RWPE1 (cell line): ENCODE measurements around the gene GAPVD1.

Experiments used
- CTCF ChIA-PET: fragments of 350-600 bp; sonication (Branson Sonifier 250); formaldehyde crosslinking; extraction: SDS; loops from one replicate; lab custom pipeline; 2021; lab: Yijun Ruan, JAX
- POLR2A ChIA-PET: fragments of 400-600 bp; formaldehyde crosslinking; extraction: SDS; loops from one replicate; lab custom pipeline; 2020; ENCODE audit warnings: antibody characterized with exemption; ENCODE audit not compliant: low non-redundant PET; lab: Yijun Ruan, JAX
- DNase-seq: peaks from one replicate; pipeline ENCODE4 v3.0.0; 2012; ENCODE audit warnings: low spot score
- H3K27ac ChIP-seq: fragments of 450-650 bp; 2 replicates; pipeline ENCODE4 v1.5.1; 2017
- TF ChIP-seq, protein P1 (sequence below): fragments of 450-650 bp; conservative IDR thresholded peaks from 2 replicates; pipeline ENCODE4 v1.5.1; 2017; ENCODE audit warnings: low read depth, mild to moderate bottlenecking

Gene GAPVD1

GRCh38 chr9:125407974-125408900, 146.6 kb downstream of the GAPVD1 start:
- DNase-seq = peak; percentile 95
- ChIA-PET POLR2A (interaction anchor here (0.6 kb wide), 1 partner anchor 761 kb away, joined by 4 read pairs; no protein-coding TSS in a partner anchor), CTCF (interaction anchor here (0.5 to 2.3 kb wide), 36 partner anchors 9 to 1150 kb away, joined by 3 to 18 read pairs (median 4); no protein-coding TSS in a partner anchor)
- TF ChIP-seq, protein P1, sequence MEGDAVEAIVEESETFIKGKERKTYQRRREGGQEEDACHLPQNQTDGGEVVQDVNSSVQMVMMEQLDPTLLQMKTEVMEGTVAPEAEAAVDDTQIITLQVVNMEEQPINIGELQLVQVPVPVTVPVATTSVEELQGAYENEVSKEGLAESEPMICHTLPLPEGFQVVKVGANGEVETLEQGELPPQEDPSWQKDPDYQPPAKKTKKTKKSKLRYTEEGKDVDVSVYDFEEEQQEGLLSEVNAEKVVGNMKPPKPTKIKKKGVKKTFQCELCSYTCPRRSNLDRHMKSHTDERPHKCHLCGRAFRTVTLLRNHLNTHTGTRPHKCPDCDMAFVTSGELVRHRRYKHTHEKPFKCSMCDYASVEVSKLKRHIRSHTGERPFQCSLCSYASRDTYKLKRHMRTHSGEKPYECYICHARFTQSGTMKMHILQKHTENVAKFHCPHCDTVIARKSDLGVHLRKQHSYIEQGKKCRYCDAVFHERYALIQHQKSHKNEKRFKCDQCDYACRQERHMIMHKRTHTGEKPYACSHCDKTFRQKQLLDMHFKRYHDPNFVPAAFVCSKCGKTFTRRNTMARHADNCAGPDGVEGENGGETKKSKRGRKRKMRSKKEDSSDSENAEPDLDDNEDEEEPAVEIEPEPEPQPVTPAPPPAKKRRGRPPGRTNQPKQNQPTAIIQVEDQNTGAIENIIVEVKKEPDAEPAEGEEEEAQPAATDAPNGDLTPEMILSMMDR = peak; percentile 98
- H3K27ac ChIP-seq = no peak overlapping the region

GRCh38 chr9:125409217-125409636, 147.6 kb downstream of the GAPVD1 start:
- CTCF ChIA-PET = interaction anchor here (0.5 to 2.3 kb wide), 5 partner anchors 143 to 1011 kb away, joined by 3 to 18 read pairs (median 4); no protein-coding TSS in a partner anchor
- TF ChIP-seq, protein P1 = no peak
- DNase-seq = peak; percentile 37
- POLR2A ChIA-PET = no interaction called here
- no peak overlapping the region for H3K27ac ChIP-seq

DNA sequence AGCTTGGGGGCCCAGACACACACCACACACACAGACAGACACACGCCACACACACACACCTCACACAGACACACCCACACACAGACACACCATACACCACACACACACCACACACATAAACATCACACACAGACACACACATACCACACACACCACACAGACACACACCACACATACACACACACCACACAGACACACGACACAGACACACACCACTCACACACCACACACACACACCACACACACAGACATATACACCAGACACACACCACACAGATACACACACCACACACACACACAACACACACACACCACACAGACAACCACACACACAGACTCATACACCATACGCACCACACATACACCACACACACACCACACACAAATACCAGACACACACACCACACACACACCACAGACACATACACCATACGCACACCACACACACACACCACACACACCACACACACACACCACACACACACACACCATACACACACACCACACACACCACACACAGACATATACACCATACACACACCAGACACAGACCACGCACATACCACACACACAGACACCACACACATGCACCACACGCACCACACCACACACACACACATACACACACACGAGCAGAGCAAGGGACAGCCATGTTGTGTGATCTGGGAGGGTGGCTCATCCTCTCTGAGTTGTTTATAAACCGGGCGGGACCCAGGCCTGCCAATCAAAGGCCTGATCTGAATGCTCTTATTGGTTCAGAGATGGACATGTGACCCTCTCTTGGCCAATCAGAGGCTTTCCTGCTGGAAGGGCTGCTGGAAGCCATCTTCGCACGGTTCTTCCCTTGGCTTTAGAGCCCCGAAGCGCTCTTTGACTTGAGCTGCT, 148.3 kb downstream of the GAPVD1 start:
- CTCF ChIA-PET = interaction anchor here (0.5 to 2.3 kb wide), 3 partner anchors 142 to 989 kb away, joined by 3 to 18 read pairs (median 3); no protein-coding TSS in a partner anchor
- DNase-seq = peak; percentile 86
- no peak overlapping the region for H3K27ac ChIP-seq

DNA sequence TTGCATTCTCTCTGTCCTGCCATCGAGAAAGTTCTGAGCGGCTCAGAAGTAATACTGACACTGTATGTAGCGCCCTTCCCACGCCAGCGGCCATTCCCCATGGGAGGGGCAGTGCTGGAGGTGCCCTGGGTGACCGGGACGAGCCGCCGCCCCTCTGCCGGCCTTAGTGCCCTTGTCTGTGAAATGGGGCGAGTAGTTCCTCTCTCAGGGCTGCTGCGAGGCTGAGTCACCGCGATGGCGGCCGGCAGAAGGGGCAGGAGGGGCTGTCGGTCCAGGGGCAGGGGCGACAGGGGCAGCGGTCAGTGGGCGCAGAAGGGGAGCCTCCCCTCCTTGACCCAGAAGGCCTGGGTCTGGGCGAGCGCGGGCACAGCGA, 148.9 kb downstream of the GAPVD1 start:
- TF ChIP-seq, protein P1 = no peak
- POLR2A ChIA-PET = no interaction called here
- DNase-seq = no peak
- CTCF ChIA-PET = interaction anchor here (0.5 to 1.2 kb wide), 3 partner anchors 419 to 1081 kb away, joined by 3 read pairs; no protein-coding TSS in a partner anchor
- H3K27ac ChIP-seq = no peak overlapping the region

More for the DNA sequence above, 148.3 kb downstream of the GAPVD1 start:
- TF ChIP-seq, protein P1 = no peak
- POLR2A ChIA-PET = no interaction called here

DNA sequence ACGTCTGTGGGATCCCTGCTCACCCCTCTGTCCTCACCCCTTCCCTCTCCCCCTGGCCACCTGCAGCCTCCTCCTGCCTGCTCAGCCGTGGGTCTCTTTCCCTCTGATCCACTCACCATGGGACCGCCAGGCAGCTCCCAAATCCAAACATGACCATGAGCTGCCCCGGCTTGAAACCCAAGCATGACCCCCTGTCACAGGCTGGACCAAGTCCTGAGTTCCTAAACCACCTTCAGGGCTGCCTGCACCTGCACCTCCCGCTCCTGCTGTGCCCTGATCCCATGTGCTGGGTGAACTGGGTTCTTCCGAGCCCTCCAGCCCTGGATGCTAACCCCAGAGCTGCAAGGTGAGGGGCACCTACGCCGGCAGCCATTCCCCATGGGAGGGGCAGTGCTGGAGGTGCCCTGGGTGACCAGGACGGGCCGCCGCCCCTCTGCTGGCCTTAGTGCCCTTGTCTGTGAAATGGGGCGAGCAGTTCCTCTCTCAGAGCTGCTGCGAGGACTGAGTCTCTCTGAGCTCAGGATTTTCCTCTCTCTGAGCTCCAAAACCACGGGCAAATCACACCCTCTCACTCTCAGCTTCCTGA, 149.6 kb downstream of the GAPVD1 start:
- ChIA-PET CTCF (interaction anchor here (0.5 to 1.2 kb wide), 5 partner anchors 418 to 1080 kb away, joined by 3 read pairs; no protein-coding TSS in a partner anchor), POLR2A (interaction anchor here (0.9 kb wide), 1 partner anchor 295 kb away, joined by 3 read pairs; no protein-coding TSS in a partner anchor)
- no peak for DNase-seq

More for the DNA sequence above, 149.6 kb downstream of the GAPVD1 start:
- no peak overlapping the region for H3K27ac ChIP-seq
- TF ChIP-seq, protein P1 = no peak
